ENCODE data around the gene RAB7B.

The RAB7B gene

DNA sequence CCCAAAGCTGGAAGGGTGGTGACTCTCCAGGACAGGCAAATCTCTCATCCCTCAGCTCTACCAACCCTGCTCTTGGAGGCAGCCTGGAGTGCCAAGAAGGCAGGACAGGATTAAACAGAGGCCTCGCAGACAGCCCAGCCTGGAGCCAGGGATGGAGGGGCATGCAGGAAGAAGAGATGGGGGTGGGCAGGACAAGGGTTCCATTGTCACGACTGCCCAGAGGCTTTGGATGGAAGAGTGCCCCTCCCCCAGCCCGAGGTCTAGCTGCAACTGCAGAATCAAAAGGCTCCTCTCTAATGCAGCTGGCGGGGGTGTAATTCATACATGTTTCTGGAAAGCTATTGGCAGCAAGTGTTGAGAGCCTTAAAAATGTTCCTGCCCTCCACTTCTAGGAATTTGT is 8.8 kb downstream of the RAB7B start:
- DNase-seq (ENCODE audit: low read depth), result no peak

DNA sequence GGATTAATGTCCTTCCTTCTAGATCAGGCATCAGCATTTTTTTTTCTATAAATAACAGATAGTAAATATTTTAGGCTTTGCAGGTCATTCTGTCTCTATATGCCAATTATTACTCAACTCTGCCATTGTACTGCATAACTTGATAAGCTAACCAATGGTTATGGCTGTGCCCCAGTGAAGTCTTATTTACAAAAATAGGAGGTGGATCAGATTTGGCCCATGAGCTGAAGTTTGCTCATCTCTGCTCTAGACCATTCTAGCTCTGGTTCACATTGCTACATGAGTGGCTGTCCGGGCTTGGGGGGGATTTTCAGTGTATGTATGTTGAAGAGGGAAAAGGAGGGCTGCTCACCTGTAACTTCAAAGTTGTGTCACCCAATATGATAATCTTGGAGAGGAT is 10.1 kb downstream of the RAB7B start:
- DNase-seq (ENCODE audit: low read depth), result no peak

DNA sequence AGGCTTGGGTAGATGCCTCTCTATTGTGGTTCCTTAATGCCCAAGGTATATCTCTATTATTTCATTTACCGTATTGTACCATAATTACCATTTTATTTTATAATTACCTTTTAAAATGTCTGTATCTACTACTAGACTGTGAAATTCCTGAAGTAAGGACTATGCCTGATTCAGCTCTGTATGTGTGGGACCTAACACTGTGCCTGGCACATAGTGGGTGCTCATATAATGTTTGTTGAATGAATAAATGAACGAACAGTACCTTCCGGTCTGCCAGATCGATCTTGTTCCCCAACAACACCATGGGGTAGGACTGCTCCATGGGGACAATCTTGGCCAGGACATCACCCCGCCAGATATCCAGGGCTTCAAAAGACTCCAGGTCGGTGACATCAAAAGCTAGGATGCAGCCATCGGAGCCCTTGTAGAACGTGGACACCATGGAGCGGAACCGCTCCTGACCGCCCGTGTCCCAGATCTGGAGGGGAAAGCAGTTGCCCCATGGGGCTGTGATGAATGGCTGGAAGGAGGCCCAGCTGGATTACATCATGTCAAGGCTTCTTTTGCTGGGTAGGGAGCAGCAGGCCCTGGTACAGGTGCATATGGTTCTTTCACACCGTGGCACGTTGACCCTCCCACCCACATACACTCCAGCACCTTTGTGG is 10.8 kb downstream of the RAB7B start:
- DNase-seq (ENCODE audit: low read depth), result no peak

DNA sequence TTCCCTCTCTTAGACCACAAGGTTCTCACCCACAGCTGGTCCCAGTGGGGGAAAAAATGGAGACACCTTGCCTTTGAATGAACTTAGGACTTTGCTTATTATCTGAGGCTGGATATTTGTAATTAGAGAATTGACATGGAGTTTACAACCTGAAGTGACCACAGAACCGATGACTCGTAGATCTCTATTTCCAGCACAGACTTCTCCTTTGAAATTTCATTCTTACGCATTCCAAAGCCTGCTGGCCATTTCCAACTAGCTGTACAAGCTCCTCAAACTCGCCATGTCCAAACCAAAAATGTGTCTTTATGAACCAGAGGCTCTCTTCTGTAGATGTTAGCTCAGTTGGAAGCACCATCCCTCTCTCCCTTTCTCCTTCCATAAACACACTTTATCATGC is 12.0 kb downstream of the RAB7B start:
- no peak for DNase-seq (ENCODE audit: low read depth)

DNA sequence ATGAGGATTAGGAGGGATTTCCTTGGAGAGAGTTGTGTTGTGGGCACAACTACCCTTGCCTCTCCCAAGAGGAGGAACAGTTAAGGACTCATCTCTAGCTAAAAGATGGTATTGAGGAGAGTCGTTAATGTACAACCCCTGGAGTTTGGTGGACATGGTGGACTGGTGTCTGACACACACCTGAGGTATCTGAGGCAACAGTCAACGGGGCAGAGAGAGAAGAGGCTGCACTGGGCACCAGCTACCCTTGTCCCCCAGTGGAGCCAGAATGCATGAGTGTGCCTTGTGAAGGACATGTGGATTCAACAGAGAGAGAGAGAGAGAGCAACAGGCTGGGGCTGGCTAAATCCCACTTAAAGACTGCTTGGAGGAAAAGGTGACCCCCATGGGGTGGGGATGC is 13.0 kb downstream of the RAB7B start:
- DNase-seq (ENCODE audit: low read depth), result no peak

DNA sequence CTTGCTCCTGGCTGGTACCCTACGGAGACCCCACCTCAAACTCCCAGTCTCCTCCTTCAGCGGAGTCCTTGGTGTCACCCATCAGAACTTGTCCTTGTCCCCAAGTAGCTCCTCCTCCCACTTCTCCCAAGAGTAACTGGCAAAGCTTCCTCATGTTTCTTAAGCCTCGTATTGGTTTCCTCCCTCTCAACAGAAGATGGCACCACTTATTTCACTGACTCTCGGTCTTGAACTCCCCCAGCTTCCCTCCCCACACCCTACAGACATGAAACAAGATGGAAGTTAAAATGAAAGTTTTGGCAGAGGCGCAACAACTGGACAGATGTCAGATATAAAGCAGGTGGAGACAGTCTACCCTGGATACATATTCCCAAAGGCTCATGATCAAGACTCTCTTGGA is 13.4 kb downstream of the RAB7B start:
- no peak for DNase-seq (ENCODE audit: low read depth)

DNA sequence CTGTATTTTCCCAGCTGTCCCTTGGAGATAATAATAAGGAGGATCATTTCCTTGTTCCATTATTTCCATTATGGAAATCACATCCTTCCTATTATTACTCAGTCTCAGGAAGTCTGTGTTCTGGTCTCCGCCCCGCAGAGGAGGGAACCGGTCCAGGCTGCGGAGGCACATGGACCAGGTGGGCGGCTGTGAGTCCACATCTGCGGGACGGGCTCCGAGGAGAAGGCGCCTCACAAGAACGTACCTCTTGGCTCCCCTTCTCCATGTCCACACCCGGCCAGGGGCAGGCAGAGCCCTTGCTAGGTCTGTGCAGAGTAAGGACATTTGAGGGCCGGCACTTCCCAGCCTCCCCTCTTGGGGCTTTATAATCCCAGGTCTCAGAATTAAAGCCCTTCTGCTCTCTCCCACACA is 14.6 kb downstream of the RAB7B start:
- DNase-seq (ENCODE audit: low read depth), result no peak

DNA sequence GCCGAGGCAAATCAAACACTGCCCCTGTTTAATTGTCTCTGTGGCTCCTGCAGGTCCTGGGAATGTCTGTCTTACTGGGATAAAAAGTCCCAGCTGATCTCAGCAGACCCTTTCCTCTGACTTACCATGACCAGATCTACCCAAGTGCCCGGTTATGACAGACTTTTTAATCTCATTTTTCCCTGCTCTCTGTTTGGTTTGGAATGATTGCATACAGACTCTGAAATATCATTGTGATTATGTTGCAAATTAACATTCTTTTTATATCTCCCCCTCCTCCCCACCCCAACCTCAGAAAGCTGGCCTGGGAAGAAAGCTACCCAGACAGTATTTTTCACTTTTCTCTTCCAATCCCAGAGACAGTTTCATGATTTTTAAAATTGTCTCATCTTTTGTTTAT is 16.3 kb downstream of the RAB7B start:
- no peak for DNase-seq (ENCODE audit: low read depth)

DNA sequence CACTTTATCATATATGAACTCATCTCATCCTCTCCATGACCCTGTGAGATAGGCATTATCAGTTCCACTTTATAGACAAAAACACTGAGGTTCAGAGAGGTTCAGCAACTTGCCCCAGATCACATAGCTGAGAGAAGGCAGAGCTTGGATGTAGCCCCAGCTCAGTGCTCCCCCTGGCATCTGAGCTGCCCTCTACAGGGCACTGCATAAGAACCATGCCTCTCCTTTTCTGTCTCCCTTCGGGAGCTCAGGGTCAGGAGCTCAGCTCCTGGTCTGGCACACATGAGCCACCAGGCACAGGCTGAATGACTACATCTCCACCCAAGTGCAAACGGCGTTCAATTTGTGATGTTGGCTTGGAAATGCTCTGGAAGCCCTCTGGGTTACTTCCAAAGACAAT is 16.9 kb downstream of the RAB7B start:
- DNase-seq (ENCODE audit: low read depth), result no peak

DNA sequence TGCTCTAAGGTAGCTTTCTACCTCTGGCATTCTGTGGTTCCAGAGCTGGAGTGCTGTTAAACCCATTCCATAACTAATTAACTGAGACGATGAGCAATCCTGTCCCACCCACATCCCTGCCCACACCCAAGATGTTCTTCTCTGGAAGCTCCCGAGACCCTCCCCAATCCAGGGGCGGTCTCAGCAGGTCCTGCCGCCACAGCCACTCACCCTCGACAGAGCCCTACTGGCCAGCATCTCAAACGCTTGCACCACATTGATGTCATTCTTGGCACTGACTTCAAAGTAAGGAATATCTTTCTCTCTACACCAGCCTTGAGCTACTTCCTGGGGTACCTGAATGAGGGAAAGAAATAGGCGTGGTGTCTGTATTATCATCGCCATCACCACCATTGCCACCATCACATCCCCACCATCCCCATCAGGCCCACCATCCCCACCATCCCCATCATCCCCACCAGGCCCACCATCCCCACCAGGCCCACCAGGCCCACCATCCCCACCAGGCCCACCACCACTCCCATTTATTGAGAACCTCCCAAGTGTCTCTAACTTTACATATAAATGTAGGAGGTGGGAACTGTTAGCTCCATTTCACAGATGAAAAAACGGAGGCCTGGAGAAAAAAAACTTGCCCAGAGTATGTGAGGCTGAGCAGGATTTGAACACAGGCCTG is 17.7 kb downstream of the RAB7B start:
- no peak for DNase-seq (ENCODE audit: low read depth)

DNA sequence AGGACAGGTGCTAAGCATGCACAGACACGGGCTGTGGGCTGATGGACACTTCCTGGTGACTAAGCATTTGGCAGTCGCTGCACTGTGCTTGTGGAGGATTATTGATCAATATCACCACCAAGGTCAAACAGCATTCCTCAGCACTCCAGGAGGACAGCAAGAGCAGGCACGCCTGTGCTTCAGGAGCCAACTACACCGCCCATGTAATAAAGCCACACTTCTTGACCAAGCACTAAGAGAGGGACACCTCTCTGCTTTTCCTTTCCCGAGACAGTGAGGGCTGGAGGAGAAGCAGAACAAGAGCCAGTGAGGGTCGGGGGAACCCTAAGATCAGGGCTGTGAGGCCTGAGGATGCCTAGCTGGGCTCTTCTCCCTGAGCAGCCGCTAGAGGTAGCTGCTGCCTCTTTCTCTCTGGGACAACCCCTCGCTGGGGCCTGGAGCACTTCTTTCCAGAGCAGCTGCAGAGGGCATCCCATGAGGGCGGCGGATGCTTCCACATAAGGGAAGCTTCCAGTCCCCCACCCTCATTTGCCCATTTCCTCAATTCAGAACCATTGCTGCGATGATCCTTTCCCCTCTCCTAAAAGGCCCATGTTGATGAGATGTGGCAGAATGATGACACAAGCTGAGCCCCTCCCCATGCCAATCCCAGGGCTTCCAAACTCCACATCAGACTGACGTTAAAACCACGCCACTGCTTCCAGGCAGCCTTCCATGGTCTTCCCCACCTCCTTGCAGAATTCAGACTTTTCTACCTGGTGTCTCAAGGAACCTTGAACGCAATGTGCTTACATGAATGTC is 19.1 kb downstream of the RAB7B start:
- DNase-seq (ENCODE audit: low read depth), result no peak

DNA sequence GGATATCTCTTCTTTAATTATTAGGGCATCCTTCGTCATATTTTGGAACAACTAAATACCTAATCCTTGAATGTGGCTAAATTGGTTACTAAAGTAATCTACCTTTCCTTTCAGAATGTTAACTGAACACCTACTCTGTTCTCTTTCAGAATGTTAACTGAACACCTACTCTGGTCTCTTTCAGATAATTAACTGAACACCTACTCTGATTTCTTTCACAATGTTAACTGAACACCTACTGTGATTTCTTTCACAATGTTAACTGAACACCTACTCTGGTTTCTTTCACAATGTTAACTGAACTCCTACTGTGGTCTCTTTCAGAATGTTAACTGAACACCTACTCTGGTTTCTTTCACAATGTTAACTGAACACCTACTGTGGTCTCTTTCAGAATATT is 21.9 kb downstream of the RAB7B start:
- no peak for DNase-seq (ENCODE audit: low read depth)

DNA sequence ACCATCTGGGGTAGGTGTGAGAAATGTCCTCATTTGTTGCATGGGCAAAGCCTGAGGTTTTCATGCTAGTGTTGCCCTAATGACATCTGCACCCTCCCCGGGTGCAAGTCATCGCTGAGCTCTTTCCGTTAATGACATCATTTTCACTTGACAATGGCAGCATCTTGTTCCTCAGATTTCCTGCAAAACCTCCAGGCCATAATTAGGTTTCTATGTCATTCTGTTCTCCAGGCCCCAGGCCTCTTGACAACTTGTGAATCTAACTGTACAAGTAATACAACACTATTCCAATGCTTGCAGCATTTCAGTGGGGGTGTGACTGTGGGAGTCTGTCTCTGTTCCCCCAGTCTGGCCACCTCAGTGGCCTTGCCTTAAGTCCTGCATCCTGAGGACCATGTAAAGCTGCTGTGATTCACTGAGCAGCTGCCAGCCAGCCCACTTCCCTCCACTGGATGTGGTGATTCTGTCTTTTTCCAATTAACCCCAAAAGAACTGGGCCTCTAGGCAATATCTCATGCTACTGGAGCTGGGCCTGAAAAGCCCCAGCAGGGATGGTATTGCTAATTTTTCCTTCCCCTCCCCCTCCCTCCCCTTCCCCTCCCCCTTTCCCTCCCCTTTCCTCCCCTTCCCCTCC is 22.8 kb downstream of the RAB7B start:
- no peak for DNase-seq (ENCODE audit: low read depth)

DNA sequence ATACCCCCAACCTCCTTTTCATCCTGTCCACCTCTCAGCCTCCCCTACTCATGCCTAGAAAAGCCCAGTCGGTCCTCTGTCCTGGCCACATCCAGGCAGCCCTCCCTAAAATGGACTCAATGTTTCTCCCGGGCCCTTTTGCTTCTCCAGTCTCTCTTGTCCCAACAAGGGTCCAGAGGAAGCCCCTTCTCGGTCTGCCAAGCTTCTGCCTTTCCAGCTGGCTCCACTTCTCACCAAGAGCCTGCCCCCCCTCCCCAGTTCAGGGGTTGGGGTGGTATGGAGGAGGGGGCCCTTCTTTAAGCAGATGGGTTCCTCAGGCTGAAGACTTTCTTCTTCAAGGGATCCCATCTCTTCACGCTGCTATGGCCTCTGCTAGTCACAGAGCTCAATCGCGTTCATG is 23.9 kb downstream of the RAB7B start:
- no peak for DNase-seq (ENCODE audit: low read depth)

DNA sequence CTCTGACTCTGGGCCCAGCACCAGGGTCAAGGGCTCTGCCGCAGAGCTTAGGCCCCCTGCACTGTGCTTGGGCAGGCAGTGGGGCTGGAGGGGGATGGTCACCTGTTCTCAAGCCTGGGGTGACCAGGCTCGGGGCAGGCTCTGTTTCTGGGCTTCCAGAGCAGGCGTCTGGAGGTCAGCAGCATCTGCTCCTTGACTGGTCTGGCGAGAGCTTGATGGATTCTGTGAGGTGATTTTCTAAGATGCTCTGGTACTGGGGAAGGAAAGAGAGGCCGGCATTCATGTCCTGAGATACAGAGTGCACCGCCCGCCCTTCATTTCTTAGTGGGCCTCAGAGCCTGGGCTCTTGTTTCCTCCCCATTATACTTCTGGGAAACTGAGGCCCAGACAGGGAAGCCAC is 24.5 kb downstream of the RAB7B start:
- DNase-seq (ENCODE audit: low read depth), result no peak

DNA sequence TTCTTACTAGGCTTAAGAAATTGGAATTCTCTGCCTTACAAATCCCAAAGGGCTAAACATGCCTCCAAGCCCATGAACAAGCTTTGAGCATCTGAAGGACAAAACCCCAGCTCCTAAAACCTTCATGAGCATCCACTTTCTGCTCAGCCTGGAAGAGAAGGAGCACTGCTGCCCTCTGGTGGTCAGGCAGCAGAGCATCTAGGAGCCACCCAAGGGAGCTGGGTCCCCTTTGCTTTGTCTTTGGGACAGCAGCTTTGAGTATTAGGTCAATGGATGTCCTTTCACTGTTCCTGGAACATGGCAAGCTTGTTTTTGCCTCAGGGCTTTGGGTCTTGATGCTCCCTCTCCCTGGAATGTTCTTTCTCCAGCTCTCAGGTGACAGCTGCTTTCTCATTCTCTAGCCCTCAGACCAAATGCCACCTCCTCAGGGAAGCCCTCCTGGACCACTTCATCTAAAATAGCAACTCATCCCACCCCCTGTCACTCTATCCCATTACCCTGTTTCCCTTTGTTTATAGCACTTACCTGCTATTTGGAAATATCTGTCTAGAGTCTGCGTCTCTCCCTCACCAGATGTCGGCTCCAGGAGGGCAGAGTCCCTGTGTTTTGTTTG is 25.7 kb downstream of the RAB7B start:
- DNase-seq (ENCODE audit: low read depth), result peak; percentile 74

DNA sequence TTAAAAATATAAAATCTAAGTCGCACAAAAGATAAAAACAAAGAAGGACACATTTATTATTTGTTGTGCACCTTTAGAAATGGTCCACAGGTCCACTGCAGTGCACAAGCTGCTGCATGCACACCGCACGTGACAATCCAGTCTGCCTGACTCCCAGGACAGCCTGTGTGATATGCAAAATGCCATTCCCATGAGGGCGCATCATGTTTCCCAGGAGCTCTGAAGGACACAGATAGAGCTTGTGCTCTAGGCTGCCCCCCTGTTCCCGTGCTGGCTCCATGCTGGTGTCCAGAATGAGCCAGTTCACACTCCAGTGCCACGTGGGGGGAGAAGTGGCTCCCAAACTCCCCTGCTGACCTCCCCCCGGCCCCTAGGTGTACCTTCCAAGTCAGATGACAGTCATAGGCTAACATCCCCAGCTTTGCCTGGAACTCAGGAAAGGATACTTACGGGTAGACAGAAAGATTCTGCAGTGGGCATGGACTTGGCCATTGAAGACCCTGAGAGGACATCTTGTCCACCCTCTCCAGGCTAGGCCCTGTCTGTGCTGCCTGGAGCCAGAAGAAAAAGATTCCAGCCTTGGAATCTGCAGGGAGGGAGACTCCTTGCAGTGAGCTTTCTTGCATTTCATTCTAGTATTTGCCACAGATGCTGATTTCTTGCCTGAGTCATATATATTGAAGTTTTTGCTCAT is 26.3 kb downstream of the RAB7B start:
- DNase-seq (ENCODE audit: low read depth), result no peak

DNA sequence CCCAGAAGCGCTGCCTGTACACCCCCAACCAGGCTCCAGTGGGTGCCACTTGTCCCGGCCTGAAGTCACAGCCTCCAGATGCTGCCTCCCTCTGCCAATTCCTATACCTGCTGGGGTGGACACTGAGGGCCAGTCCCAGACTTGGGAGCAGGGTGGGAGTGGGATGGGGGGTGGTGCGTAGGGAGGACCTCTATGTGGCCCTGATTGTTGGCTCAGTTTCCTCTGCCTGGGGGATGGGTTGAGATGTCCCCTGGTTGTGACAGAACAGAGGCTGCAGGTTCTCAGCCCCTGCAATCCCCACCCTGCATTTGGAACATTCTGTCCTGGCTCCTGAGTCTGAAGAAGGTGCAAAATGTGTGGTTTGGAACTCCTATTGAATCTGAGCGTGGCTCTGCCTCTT is 27.2 kb downstream of the RAB7B start:
- no peak for DNase-seq (ENCODE audit: low read depth)

DNA sequence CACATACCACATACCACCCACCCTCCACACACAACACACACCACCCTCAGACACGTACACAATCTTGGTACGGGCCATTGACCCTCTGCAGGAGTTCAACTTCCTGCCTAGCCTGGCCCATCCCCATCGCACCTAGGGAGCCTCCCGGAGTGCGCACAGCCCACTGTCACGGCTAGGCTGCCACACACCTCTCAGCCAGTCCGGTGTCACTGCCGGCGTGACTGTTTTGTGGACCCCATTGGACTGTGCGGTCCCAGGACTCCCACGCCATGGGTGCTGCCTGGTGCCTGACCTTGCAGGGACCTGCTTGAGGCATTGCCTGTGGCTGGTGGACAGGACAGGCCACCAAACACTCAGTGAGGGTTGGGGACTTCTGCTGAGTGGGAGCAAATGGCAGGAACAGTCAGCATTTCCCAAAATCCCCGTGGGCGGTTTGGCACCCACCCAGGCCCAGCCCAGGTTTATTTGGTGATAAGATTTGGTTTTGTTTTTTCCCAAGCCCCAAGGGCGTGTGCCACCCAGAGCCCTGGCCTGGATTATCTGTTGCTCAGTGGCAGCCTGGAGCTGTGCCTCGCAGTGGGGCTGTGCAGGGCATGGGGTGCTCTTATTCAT is 27.7 kb downstream of the RAB7B start:
- DNase-seq (ENCODE audit: low read depth), result no peak

DNA sequence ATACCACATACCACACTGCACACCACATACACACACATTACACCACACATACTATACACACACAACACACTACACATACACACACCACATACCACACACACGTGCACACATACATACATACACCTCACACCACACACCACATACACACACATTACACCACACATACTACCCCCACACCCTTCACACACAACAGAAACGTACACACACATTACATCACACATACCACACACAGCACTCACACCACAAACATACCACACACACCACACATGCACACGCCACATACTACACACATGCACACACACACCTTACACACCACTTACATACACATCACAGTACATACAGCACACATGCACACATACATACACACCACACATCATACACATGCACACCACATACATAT is 28.5 kb downstream of the RAB7B start:
- no peak for DNase-seq (ENCODE audit: low read depth)
